Hepatocyte (in vitro differentiated cells): ENCODE measurements around the gene ADCK2. TPM values are rescaled to one million over a fixed set of nuclear protein-coding genes. Genes with fewer than 3 reads are reported as not detected.

Experiments
- DNase-seq: peaks from one replicate; pipeline ENCODE4 v3.0.0-alpha.2; 2016; ENCODE audit warnings: low spot score
- H2AFZ ChIP-seq: fragments of 200-600 bp; sonication (generic); 2 replicates; pipeline ENCODE4 v1.6.0; 2016; ENCODE audit warnings: antibody characterized with exemption, mild to moderate bottlenecking
- H3K27ac ChIP-seq: fragments of 200-600 bp; sonication (generic); 2 replicates; pipeline ENCODE4 v1.5.1; 2016; ENCODE audit warnings: mild to moderate bottlenecking
- H3K27me3 ChIP-seq: fragments of 200-600 bp; sonication (generic); 2 replicates; pipeline ENCODE4 v1.6.1; 2016
- H3K36me3 ChIP-seq: fragments of 200-600 bp; sonication (generic); replicated peaks from 2 replicates; pipeline ENCODE4 v1.5.1; 2016; ENCODE audit warnings: low read depth; ENCODE audit not compliant: insufficient read depth
- H3K4me1 ChIP-seq: fragments of 200-600 bp; sonication (generic); 2 replicates; pipeline ENCODE4 v1.5.1; 2016; ENCODE audit warnings: mild to moderate bottlenecking, moderate library complexity; ENCODE audit not compliant: insufficient read depth
- H3K4me2 ChIP-seq: fragments of 200-600 bp; sonication (generic); 2 replicates; pipeline ENCODE4 v1.6.0; 2016
- H3K4me3 ChIP-seq: fragments of 200-600 bp; sonication (generic); 2 replicates; pipeline ENCODE4 v1.5.1; 2016; ENCODE audit warnings: mild to moderate bottlenecking
- H3K79me2 ChIP-seq: fragments of 200-600 bp; sonication (generic); 2 replicates; pipeline ENCODE4 v1.6.0; 2017; ENCODE audit warnings: mild to moderate bottlenecking
- H3K9me2 ChIP-seq: fragments of 200-600 bp; sonication (generic); replicated peaks from 2 replicates; pipeline ENCODE4 v1.6.0; 2017; ENCODE audit warnings: mild to moderate bottlenecking; ENCODE audit not compliant: insufficient read depth
- H3K9me3 ChIP-seq: fragments of 200-600 bp; sonication (generic); 2 replicates; pipeline ENCODE4 v1.5.1; 2016; ENCODE audit warnings: low read depth, mild to moderate bottlenecking
- H4K20me1 ChIP-seq: fragments of 200-600 bp; sonication (generic); 2 replicates; pipeline ENCODE4 v1.6.0; 2016; ENCODE audit warnings: mild to moderate bottlenecking; ENCODE audit not compliant: insufficient read depth, poor library complexity, severe bottlenecking
- CTCF ChIP-seq: fragments of 200-600 bp; sonication (generic); IDR thresholded peaks from 2 replicates; pipeline ENCODE4 v1.5.1; 2016; ENCODE audit warnings: antibody characterized with exemption, mild to moderate bottlenecking; ENCODE audit not compliant: poor library complexity
- EZH2 ChIP-seq: fragments of 200-600 bp; sonication (generic); IDR thresholded peaks from 2 replicates; pipeline ENCODE4 v1.6.1; 2016; ENCODE audit warnings: antibody characterized with exemption, mild to moderate bottlenecking, borderline replicate concordance
- EZH2phosphoT487 ChIP-seq: fragments of 200-600 bp; sonication (generic); IDR thresholded peaks from one replicate; pipeline ENCODE4 v1.6.1; 2018; ENCODE audit warnings: antibody characterized with exemption, mild to moderate bottlenecking, low read depth, moderate library complexity; ENCODE audit not compliant: unreplicated experiment, severe bottlenecking
- WGBS: methylation state at CpG from one replicate; pipeline ENCODE4 v1.1.6; 2016; ENCODE audit warnings: low lambda C conversion rate; ENCODE audit errors: missing lambda C conversion rate; 5-methylcytosine and 5-hydroxymethylcytosine counted together
- polyA plus RNA-seq: library from polyadenylated mRNA; unstranded; fragments of >200 nt; fragmentation: Nextera tagmentation; extraction: Ambion mirVana; gene quantifications from 2 replicates; pipeline ENCODE4 v1.2.1, GENCODE V29; 2016
- total RNA-seq: library from RNA; depleted of rRNA; stranded (reverse); fragments of >200 nt; gene quantifications from 2 replicates; pipeline ENCODE4 v1.2.3, GENCODE V29; 2014

ADCK2 gene
- total and polyA plus RNA-seq, 2 experiments from 2014 or later = 22.4 to 24.2 TPM

DNA sequence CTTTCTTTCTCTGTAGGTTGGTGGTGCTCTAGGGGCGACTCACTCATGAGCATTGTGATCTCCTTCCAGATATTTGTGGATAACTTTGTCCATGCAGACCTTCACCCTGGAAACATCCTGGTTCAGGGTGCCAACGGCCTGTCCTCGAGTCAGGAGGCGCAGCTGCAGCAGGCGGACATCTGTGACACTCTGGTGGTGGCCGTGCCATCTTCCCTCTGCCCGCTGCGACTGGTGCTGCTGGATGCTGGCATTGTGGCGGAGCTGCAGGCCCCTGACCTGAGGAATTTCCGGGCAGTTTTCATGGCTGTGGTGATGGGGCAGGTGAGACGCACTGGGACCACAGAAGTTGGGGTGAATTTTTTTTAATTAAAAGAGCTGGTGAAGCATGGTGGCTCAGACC is 14.2 kb downstream of the ADCK2 start:
- WGBS = 95% methylated on average over 11 of the region's 11 CpGs
- no peaks in the 10 kb centered on the region for H3K9me3 ChIP-seq
- no peak overlapping the region for H3K27ac ChIP-seq
- H3K36me3 ChIP-seq = no peaks in the 10 kb centered on the region
- DNase-seq = no peak
- H3K4me3 ChIP-seq = no peak overlapping the region
- H4K20me1 ChIP-seq = no peaks in the 10 kb centered on the region
- H3K79me2 ChIP-seq = no peaks in the 10 kb centered on the region
- no peaks in the 10 kb centered on the region for H3K9me2 ChIP-seq
- H3K27me3 ChIP-seq = no peaks in the 10 kb centered on the region
- H3K4me2 ChIP-seq = no peak overlapping the region
- H3K4me1 ChIP-seq = no peaks in the 10 kb centered on the region
- TF ChIP-seq EZH2 = no peak
- no peak for TF ChIP-seq CTCF
- no peak for TF ChIP-seq EZH2phosphoT487
- no peak overlapping the region for H2AFZ ChIP-seq

- H3K27ac ChIP-seq = no peak overlapping the region
- no peak overlapping the region for H3K4me3 ChIP-seq
- no peaks in the 10 kb centered on the region for H3K9me3 ChIP-seq
- no peak overlapping the region for H2AFZ ChIP-seq
- TF ChIP-seq EZH2 (no peak), EZH2phosphoT487 (no peak), CTCF (no peak)
- H3K4me1 ChIP-seq = no peaks in the 10 kb centered on the region
- DNase-seq = no peak
- WGBS = 96% methylated on average over 6 of the region's 6 CpGs
- H3K79me2 ChIP-seq = no peaks in the 10 kb centered on the region
- no peaks in the 10 kb centered on the region for H3K36me3 ChIP-seq
- H3K27me3 ChIP-seq = no peaks in the 10 kb centered on the region
- H3K9me2 ChIP-seq = no peaks in the 10 kb centered on the region
- H4K20me1 ChIP-seq = no peaks in the 10 kb centered on the region
- H3K4me2 ChIP-seq = no peak overlapping the region
Observed at GRCh38 chr7:140688341-140688740, 15.6 kb downstream of the ADCK2 start.

DNA sequence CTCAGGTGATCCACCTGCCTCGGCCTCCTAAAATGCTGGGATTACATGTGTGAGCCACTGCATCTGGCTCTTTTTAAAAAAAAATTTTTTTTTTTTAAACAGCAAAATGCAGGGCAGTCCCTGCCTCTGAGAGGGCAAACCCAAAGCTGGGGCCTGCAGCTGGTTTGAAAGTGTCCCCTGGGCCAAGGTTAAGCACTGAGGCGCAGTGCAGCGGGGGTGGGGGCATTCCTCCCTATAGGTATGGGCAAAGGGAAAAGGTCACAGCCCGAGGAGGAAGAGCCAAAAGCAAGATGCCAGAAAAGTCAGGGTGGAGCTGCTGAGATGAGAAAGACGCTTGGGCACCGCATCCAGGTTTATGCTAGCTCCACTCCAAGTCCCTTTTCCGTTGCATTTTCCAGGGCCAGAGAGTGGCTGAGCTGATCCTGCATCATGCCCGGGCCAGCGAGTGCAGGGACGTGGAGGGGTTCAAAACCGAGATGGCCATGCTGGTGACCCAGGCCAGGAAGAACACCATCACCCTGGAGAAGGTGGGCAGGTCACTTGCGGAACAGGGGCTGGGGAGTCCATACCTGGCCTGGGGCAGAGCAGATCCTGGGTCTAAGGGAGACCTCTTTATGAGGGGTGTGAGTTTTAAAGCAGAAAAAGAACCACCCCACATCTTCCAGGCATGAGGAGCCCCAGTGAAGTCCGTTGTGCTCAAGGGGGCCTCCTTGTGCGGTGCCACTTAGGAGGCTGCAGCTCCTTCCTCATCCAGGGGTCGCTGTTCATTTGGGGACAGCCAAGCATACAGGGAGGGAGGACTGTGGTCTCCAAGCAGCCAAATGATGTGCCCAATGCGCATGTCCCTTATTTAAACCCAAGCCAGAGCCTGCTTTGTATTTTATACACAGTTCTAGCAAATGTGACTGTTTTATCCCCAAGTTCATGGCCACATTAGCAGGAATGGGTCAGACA is 16.7 kb downstream of the ADCK2 start:
- WGBS = 91% methylated on average over 16 of the region's 16 CpGs
- Histone ChIP-seq H3K27ac (no peak overlapping the region), H3K9me3 (no peaks in the 10 kb centered on the region), H3K79me2 (no peaks in the 10 kb centered on the region), H3K27me3 (no peaks in the 10 kb centered on the region), H3K4me1 (no peaks in the 10 kb centered on the region), H3K36me3 (no peaks in the 10 kb centered on the region), H3K4me2 (no peak overlapping the region), H2AFZ (no peak overlapping the region), H3K9me2 (no peaks in the 10 kb centered on the region), H4K20me1 (no peaks in the 10 kb centered on the region), H3K4me3 (no peak overlapping the region)
- TF ChIP-seq EZH2 (no peak), EZH2phosphoT487 (no peak), CTCF (no peak)
- DNase-seq = no peak
